Prostate gland (tissue), 2 donors: Measurements from ENCODE around the gene OSBPL2.

Source experiments
- POLR2A ChIP-seq: fragments of 450-650 bp; IDR thresholded peaks from one replicate; pipeline ENCODE4 v1.6.1; 2016; ENCODE audit warnings: antibody characterized with exemption, mild to moderate bottlenecking
- POLR2AphosphoS5 ChIP-seq: sonication (generic); formaldehyde crosslinking; IDR thresholded peaks from one replicate; pipeline ENCODE4 v1.6.1; 2017; ENCODE audit warnings: antibody characterized with exemption
- TF ChIP-seq, protein P1 (sequence below), 4 experiments: fragments of 200-600 bp in 2 of 4; fragments of 450-650 bp in 2 of 4; sonication (generic) in 2 of 4; IDR thresholded peaks; 1 replicate in 3 of 4; 2 replicates in 1 of 4; pipeline ENCODE4 v1.5.1; 2016 to 2019; ENCODE audit warnings: antibody characterized with exemption in 4 of 4, mild to moderate bottlenecking in 2 of 4, moderate library complexity in 2 of 4

DNA sequence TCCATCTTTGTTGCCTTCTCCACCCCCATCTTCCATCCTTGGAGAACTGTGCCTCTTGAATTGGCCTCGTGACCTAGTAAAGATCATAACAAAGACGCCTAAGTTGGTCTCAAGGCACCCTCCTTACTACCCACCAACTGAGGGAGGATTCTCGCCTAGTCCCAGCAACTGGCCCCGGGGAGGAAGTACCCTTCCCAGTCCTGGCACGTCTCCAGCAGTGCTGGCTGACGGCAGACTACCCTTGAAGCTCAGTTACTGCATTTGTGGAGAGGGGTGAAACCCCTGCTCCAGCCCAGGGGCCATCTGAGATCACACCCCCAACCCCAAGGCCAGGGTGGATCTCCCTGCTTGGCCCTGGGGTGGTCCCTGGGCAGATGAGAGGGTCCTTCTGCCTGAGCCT is 2.1 kb upstream of the OSBPL2 start:
- TF ChIP-seq, protein P1, sequence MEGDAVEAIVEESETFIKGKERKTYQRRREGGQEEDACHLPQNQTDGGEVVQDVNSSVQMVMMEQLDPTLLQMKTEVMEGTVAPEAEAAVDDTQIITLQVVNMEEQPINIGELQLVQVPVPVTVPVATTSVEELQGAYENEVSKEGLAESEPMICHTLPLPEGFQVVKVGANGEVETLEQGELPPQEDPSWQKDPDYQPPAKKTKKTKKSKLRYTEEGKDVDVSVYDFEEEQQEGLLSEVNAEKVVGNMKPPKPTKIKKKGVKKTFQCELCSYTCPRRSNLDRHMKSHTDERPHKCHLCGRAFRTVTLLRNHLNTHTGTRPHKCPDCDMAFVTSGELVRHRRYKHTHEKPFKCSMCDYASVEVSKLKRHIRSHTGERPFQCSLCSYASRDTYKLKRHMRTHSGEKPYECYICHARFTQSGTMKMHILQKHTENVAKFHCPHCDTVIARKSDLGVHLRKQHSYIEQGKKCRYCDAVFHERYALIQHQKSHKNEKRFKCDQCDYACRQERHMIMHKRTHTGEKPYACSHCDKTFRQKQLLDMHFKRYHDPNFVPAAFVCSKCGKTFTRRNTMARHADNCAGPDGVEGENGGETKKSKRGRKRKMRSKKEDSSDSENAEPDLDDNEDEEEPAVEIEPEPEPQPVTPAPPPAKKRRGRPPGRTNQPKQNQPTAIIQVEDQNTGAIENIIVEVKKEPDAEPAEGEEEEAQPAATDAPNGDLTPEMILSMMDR (IDR thresholded peaks at IDR 0.05) = no peak
- TF ChIP-seq POLR2A (no peak), POLR2AphosphoS5 (no peak)
